NCI-H2196 treated with DMSO at 0.1 percent for 48 hours (cell line): ENCODE data around the gene C1QTNF9B.

Experiments used
- DNase-seq: peaks from one replicate; lab custom pipeline; 2025; ENCODE audit not compliant: unreplicated experiment; lab: John Stamatoyannopoulos, UW

C1QTNF9B gene

DNA sequence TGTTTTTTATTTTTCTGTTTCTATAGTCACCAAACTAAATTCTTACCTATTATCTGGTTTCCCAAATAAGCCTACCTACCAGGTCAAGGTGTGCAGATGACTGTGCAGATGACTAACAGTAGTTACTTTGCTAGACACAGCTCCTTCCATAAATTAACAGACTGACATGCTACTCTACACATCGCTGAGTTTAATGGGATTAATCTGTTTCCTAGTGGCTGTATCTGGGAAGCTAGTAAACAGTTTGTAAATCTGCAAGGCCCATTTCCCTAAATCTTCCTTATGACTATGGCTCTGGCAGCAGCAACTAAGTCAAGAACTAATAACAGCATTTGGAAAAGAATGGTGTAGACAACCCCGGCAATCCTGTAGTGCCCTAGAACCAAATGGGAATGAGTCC lies 36.0 kb downstream of the C1QTNF9B start:
- DNase-seq, result no peak

DNA sequence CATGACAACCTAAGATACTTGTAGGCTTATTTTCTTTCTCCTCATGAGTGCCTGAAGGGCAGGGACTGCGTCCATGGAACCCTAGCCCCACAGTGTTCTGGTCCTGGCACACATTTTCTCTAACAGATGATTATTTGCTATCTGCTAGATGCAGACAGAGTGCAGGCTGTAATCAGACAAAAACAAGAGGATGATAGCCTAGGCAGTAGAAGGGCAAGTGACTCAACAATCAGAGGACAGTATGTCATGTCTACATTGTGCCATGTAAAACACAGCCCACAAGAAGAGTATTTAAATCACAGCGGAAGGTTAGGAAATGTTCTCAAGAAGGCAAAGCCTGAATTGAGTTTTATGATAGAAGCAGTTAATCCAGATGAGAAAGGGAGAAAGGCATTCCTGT lies 37.4 kb downstream of the C1QTNF9B start:
- no peak for DNase-seq

DNA sequence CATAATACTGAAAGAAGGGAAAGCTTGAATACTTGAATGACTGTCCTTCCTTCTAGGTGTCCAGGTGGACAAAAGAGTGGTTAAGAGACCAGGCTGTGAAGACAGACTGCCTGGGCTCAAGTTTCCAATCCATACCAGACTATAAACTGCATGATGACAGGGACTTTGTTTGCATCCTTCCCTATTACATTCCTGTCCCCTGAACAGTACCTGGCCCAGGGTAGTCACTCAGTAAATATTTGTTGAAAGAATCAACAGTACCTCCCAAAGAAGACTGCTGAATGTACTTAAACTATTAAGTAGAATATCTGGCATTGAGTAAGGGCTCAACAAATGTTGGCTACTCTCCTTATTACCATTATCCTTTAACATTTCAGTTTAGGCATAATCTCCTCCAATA lies 37.8 kb downstream of the C1QTNF9B start:
- no peak for DNase-seq

DNA sequence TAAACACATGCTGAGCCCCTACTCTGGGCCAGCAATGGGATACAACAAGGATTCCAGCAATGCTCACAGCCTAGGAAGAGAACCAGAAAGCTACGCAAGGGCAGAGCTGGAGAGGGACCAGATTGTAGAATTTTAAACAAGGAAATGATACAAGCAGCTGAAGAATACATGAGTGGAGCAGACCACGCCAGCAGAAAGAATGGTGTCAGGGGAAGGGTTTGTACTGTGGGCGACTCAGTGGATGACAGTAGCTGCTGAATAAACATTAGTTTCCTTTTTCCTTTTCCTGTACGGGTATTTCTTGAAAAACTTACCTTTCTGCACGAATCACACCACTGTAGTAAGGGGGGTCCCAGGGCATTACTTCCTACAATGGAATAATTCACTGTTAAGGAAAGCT lies 38.8 kb downstream of the C1QTNF9B start:
- no peak for DNase-seq

DNA sequence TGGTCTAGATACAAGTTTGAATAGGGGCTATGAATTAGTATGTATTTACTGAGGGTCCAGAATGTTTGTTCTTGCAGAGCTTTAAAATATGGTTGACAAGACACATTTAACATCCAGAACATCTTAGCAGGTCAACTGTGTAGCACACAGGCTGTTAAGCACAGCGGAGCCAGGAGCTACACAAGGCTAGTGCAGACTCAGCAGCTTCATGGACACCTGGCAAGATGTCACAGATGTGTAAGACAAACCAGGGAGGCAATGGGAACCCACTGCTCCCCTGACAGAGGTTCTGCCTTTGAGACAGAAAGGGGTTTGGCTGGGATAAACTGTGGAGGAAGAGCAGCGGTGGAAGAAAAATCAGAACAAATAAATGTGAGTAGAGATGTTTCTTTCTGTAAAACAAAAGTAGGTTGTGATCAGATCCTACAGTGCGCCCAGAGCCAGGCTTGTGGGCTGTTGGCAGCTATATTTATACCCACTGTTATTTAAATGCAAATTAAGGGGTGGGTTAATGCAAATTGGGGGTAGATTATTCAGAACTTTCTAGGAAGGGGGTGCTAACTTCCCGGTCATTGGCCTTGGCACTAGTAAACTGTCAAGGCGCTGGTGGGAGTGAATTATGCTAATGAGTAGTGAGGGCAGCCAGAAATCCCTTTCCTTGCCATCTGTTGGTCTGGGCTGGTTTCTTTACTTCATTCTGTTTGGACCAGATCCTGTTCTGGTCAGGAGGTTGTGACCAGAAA lies 41.1 kb downstream of the C1QTNF9B start:
- no peak for DNase-seq

DNA sequence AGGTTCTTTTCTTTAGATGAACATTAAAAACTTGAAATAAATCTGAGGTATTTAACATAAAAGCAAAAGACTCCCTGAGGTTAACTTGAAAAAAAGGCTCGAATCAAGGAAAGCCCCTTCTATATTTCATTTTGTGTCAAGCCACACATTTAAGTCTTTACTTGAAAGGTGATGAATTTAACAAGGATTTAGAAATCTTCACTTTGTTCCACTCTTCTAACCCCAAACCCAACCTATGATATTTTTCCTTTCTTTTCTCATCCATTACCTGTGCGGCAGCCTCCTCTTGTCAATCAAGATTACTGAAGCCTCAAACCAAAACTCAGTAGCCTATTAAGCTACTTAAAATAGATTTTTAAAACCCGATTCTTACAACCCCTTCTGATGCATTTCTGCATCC lies 41.9 kb downstream of the C1QTNF9B start:
- no peak for DNase-seq

DNA sequence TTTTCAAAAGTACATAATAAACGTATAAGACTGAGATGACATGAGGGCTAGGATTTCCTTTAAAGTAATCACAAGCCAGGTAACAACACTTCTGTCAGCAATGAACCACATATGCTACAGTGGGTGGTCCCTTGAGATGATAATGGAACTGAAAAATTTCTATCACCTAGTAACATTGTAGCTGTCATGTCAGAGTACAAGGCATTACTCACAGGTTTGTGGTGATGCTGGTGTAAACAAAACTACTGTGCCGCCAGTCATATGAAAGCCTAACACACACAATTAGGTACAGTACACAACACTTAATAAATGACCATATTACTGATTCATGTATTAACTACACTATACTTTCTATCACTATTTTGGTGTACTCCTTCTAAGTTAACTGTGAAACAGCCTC lies 45.0 kb downstream of the C1QTNF9B start:
- no peak for DNase-seq

DNA sequence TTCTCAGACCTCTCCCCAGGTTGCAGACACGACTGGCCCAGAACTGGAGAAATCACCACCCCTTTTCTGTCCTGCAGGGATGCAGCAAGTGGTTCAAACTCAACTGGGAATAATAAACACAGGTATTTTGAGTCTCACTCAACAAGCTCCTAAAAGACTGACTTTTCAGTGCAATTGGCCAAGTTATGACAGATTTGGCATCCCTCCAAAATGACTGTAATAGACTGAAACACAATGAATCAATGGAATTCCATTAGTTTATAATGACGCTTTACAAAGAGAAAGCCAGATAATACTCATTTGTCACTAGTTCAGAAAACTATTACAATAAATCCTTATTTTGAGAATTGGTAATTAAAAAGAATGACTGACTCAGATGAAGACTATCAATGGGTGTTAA lies 46.2 kb downstream of the C1QTNF9B start:
- DNase-seq, result no peak

DNA sequence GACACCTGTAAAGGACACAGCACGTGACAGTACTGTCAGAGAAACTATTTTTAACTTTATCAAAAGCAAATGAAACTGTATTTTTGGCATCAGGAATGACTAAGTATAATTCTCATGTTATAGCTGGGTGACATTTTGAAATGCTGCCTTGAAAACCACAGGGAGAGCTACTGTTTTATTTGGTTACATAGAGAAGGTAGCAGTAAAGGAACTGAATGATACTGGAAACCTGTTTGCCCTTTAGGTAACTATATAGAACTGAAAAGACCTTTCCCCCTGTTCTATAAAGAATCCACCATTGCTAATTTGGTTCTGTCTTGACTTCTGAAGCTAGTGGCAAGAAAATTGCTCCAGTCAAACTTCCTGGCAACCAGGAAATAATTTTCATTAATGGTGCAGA lies 47.2 kb downstream of the C1QTNF9B start:
- no peak for DNase-seq

DNA sequence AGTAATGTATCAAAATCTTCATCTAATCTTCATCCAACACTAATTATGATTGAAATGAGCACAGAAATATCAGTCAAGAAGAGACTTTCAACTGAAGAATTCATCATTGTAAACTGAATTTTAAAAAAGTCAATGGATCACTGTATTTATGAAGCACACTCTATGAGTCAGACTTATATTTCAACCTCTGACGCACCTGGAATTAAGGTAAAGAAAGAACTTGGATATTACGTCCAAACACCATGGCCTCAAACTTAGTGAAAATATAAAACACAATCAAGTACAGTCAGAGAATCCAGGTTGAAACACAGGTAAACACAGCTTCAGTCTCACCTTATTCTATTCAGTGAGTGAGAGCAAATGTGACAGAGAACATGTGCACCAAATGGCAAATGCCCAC lies 47.6 kb downstream of the C1QTNF9B start:
- DNase-seq, result no peak

DNA sequence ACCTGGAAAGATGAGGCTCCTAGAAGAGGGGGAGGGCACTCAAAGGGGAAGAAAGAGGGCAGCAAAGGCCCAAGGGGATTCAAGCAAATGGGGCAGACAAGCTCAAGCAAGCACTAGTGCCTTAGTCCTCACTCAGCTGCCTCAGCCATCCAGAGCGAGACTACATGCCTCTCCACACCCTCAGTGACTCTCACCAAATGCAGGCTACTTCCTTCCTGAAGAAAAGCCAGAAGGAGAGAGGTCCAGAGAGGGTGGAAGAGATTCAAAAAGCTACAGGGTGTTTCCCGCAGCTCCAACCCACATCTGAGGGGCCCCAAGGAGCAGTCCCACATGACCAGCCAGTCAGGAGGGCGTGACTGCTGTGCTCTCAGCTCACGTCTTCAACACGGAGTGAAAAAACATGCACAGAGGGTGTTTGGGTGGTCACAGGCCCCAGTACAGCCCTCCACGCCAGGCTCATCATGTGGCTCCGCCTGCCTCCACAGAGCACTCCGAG lies 48.6 kb downstream of the C1QTNF9B start:
- no peak for DNase-seq

DNA sequence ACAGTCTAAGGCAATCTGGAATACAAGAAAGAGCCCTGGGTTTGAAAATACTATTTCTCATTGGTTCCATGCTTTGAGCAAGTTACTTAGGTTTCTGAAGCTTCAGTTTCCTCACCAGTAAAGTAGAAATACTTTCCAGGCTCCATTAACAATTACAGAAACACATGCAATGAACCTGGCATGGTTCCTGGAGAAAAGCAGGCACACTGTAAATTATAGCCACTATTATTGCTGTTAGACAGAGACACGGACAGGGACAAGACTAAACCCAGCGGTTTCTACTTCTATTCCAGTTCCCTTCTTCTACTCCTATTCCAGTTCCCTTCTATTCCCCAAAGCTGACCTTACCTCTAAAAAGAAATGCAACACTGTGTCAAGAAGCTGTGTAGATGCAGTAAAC lies 49.3 kb downstream of the C1QTNF9B start:
- DNase-seq, result no peak

DNA sequence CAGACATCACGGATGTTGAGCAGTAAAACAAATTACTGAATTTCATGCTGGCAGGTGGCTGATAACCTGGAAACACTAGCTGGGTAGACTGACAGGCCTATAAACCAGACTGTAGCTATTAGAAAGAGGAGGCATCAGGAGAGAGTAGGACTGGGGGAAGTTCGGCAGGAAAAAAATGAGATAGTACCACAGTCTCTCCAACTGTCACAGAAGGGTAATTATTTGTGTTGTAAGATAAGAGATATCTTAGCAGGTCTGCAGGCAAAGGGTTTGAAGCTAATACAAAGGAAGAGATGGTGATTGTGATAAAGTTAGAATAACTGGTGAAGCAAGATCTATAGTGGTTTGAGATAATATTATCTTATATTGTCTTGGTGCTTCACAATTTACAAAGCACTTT lies 49.8 kb downstream of the C1QTNF9B start:
- no peak for DNase-seq

DNA sequence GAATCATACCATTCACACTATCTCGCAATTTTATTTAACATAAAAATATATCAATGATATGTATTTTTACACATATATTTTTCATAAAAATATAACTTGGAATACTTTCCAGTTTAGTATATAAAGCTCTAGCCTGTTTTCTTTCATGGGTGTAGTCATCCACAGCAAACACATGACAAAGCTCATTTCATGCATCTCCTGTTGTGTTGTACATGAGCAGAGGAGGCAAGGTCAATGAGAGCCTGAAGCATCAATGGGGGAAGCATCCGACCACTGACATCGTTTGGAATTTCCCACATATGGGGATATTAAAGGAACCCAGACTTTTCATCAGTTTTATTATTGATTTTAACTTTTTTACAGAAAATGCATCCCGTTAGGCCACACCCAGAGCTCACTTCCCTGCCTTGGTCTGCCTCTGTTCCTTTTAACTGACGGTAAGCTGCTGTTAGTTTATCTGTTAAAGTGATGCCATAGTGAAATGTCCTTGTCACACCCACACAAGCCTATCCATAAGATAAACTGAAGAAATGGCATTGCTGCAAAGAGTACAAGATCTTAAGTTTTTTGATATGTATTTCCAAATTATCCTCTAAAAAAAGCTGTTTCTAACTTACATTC lies 52.1 kb downstream of the C1QTNF9B start:
- no peak for DNase-seq

DNA sequence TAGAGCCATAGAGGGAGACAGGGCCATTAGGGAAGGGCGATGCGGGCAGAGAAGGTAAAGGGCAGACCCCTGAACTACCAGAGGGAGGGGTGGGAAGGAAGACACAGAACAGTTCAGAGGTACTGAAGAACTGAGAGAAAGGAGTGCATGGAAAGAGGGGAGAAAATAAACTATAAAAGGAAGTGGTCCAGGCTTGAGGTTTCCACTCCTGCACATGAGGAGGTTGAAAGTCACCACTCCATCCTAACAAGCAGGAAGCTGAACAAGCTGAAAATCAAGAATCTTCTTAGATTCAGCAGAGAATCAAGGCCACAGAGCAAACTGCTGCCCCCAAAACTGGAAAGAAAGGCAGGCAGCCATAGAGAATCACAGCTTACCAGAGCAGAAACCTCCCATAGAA lies 53.2 kb downstream of the C1QTNF9B start:
- DNase-seq, result no peak

DNA sequence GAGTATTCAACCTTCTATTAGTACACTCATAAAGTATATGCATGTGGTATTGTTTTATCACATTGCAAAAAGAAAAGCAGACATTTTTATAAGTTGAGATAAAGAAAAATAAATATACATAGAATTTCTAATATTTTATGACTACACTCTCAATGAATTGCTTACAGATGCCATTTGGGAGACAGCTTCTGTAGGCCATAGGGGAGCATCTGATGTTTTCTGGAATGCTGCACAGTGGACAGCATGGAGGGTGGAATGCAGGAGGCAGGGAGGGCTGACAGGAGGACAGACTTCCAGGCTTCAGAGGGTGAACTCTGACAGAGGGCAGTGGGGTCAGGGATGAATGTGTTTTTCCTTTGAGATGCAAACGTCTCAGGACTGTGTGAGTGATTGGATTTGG lies 53.9 kb downstream of the C1QTNF9B start:
- DNase-seq, result no peak

DNA sequence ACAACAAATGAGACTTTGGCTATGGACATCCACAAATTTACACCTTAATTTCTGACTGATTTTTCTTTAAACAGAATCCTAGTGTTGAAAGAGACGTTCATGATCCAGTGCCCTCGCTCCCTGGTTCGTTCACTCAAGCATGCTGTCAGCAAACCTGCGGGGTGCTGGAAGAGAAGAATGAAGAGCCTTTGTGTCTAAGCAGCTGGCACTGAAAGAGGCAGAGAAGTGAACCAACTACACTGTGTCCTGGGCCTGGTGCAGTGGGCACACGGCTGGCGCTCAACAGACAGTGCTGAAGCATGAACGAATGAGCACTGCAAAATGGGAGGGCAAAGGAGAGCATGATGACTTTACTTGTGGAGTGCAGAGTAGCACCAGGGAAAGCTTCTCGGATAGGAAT lies 54.9 kb downstream of the C1QTNF9B start:
- no peak for DNase-seq
